Thymus (tissue), 11 donors: ENCODE measurements around the gene DNASE1L1. TPM values are rescaled to one million over a fixed set of nuclear protein-coding genes. Genes with fewer than 3 reads are reported as not detected.
A peak's percentile ranks its signal among the peaks of the same experiment; 100 is the strongest.

Source experiments
- DNase-seq, 9 donors: peaks; one replicate each; pipeline ENCODE4 v3.0.0-alpha.2; 2013; ENCODE audit warnings: low spot score in 9 of 9, low read depth in 6 of 9, missing footprints in 1 of 9
- H3K27ac ChIP-seq, 2 donors: one replicate each; pipeline ENCODE4 v1.5.1; 2013; ENCODE audit warnings: control low read depth in 1 of 2, low read depth in 1 of 2, low read length in 1 of 2, mild to moderate bottlenecking in 1 of 2, moderate library complexity in 1 of 2
- H3K27me3 ChIP-seq, 2 donors: one replicate each; pipeline ENCODE4 v1.5.1; 2013; ENCODE audit warnings: low read length in 1 of 2; ENCODE audit not compliant: control insufficient read depth in 2 of 2, insufficient read depth in 1 of 2
- H3K36me3 ChIP-seq, 2 donors: one replicate each; pipeline ENCODE4 v1.5.1; 2013; ENCODE audit warnings: low read length in 1 of 2, mild to moderate bottlenecking in 1 of 2, moderate library complexity in 1 of 2; ENCODE audit not compliant: control insufficient read depth in 2 of 2, insufficient read depth in 2 of 2
- H3K4me1 ChIP-seq, 2 donors: one replicate each; pipeline ENCODE4 v1.5.1; 2013; ENCODE audit warnings: low read length in 2 of 2; ENCODE audit not compliant: control insufficient read depth in 2 of 2, insufficient read depth in 2 of 2
- H3K4me3 ChIP-seq, 2 donors: one replicate each; pipeline ENCODE4 v1.5.1; 2013; ENCODE audit warnings: low read length in 2 of 2, control low read depth in 1 of 2, mild to moderate bottlenecking in 1 of 2
- H3K9me3 ChIP-seq, 2 donors: one replicate each; pipeline ENCODE4 v1.5.1; 2013; ENCODE audit warnings: low read length in 1 of 2, mild to moderate bottlenecking in 1 of 2; ENCODE audit not compliant: control insufficient read depth in 2 of 2, insufficient read depth in 1 of 2
- WGBS: extraction: QIAGEN DNeasy Blood & Tissue Kit; methylation state at CpG from one replicate; pipeline ENCODE4 v1.1.7; 2013; 5-methylcytosine and 5-hydroxymethylcytosine counted together
- polyA plus RNA-seq: library from polyadenylated mRNA; stranded (reverse); fragments of 200-250 nt; gene quantifications from one replicate; pipeline ENCODE4 v1.2.3, GENCODE V29; 2013
- total RNA-seq: library from RNA; stranded (reverse); fragments of 120-200 nt; gene quantifications from one replicate; pipeline ENCODE4 v1.2.4, GENCODE V29; 2013
- donor health status: healthy.

The DNASE1L1 gene
- total and polyA plus RNA-seq, 2 donors, result 10.1 to 23.0 TPM

DNA sequence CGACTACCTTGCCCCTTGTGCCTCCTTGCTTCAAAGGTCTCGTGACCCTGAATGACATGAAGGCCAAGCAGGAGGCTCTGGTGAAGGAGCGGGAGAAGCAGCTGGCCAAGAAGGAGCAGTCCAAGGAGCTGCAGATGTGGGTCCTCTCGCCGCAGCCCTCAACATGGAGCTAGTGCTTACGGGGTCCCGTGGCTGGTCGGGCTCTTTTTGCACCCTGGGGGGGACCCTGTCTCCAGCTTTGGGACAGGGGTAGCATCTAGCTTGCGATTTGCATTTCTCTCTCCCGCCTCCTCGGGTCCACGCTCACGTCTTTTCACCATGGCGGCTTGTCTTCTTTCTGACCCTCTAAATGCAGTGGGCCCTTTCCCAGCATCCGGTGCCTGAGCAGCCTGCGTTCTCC, 36.7 kb upstream of the DNASE1L1 start:
- peaks cover 25 to 40% of the 10 kb centered on the region in 2 donors for H3K36me3 ChIP-seq
- DNase-seq, result no peak
- WGBS, result 98% methylated on average over 16 of the region's 16 CpGs

DNA sequence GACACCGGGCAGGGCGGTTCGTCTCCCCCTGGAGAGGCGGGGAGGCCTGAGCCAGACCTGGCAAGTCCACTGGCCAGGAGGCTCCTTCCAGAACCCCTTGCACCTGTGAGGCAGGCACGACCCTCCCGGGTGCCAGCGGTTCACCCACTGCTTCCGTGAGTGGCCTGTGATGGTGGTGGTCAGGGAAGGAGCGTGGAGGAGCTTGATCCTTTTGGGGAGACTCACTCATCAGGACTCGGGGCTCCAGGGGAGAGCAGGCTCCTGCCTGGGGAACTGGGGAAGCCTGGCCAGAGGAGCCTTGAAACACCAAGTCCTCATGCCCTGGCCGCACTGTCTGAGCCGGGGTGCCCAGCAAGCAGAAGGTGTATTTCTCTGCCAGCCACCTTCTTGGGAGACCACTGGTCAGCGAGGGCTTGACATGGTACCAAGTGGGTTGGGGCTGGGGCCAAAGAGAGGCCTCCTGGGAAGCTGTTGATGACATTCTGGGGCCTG, 35.7 kb upstream of the DNASE1L1 start:
- Histone ChIP-seq H3K27me3 (no peaks in the 10 kb centered on the region), H3K9me3 (no peaks in the 10 kb centered on the region), H3K4me3 (peak overlapping the region; percentile 36 to 60), H3K36me3 (peaks cover 29 to 41% of the 10 kb centered on the region in 2 donors), H3K27ac (no peak overlapping the region), H3K4me1 (peaks cover 4 to 11% of the 10 kb centered on the region in 2 donors)
- WGBS, result 94% methylated on average over 13 of the region's 13 CpGs
- DNase-seq, result no peak

More for the DNA sequence above, 36.7 kb upstream of the DNASE1L1 start:
- Histone ChIP-seq H3K27ac (no peak overlapping the region), H3K27me3 (no peaks in the 10 kb centered on the region), H3K4me1 (peaks cover 4 to 11% of the 10 kb centered on the region in 2 donors), H3K4me3 (no peak overlapping the region), H3K9me3 (no peaks in the 10 kb centered on the region)

DNA sequence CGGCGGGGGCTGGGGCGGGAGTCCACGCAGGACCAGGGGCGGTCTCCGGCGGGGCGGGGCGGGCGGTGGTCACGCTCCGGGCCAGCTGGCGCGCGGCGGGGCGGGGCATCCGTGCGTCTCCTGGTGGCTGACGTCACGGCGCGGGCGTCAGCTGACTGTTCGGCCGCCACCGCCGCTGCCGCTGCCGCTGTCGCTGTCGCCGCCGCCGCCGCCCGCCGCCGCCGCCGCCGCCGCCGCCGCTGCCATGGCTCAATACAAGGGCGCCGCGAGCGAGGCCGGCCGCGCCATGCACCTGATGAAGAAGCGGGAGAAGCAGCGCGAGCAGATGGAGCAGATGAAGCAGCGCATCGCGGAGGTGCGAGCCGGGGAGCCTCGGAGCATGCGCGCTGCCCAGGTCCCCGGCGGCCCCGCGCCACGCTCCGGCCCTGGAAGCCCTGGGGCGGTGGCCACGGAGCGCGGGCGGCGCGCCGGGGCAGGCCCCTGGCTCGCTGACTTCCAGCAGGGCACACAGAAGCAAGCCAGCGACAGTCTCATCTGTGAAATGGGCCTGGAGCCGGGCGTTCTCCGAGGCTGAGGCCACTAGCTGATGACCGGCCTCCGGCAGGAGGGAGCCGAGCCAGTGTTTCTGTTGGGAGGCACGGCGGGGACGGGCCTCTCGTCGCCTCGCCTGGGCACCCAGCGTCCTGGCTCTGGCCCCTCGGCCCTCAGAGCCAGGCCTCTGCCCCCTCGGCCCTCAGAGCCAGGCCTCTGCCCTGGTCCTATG, 35.1 kb upstream of the DNASE1L1 start, which contains the start of gene FAM50A:
FAM50A (plus strand) TSS at position 150 of the 763 bp plus-strand sequence; CDS start at position 245, 95 bp downstream.
- no peaks in the 10 kb centered on the region for H3K27me3 ChIP-seq
- peaks cover 4 to 11% of the 10 kb centered on the region in 2 donors for H3K4me1 ChIP-seq
- peaks cover 27 to 42% of the 10 kb centered on the region in 2 donors for H3K36me3 ChIP-seq
- WGBS, result 8% methylated on average over 92 of the region's 94 CpGs
- H3K9me3 ChIP-seq, result no peaks in the 10 kb centered on the region
- DNase-seq, result peak in 3 of 9 donors; percentile 41 to 56 (median 51)
- peak within 1 kb of the TSS; percentile 36 to 60 for H3K4me3 ChIP-seq
- H3K27ac ChIP-seq, result peak within 1 kb of the TSS in 1 of 2 donors; percentile 59

DNA sequence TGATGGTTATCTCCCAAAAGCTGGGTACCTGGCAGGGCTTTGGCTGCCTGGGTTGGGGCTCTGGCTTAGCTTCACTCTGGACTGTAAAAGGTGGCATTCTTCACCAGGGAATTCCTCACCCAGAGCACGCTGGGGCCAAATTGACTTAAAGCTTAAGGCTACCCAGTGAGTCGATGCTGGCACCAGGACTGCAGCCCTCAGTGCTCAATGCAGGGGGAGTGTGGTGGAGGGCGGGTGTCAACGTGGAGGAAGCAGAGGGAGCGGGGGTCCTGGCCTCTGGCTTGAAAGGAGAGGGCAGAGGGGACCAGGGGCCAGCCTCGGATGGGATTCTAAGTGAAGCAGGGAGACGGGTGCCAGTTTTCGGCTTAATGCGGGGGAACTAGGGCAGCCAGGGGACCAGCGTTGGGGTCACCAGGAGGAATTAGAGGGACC, 34.4 kb upstream of the DNASE1L1 start:
- Histone ChIP-seq H3K9me3 (peaks cover 0 to 4% of the 10 kb centered on the region in 2 donors), H3K4me1 (peaks cover 6 to 12% of the 10 kb centered on the region in 2 donors), H3K27ac (peak overlapping the region in 1 of 2 donors; percentile 59), H3K27me3 (no peaks in the 10 kb centered on the region), H3K4me3 (peak overlapping the region; percentile 32 to 60), H3K36me3 (peaks cover 23 to 42% of the 10 kb centered on the region in 2 donors)
- DNase-seq, result no peak
- 28% methylated on average over 10 of the region's 10 CpGs for WGBS

DNA sequence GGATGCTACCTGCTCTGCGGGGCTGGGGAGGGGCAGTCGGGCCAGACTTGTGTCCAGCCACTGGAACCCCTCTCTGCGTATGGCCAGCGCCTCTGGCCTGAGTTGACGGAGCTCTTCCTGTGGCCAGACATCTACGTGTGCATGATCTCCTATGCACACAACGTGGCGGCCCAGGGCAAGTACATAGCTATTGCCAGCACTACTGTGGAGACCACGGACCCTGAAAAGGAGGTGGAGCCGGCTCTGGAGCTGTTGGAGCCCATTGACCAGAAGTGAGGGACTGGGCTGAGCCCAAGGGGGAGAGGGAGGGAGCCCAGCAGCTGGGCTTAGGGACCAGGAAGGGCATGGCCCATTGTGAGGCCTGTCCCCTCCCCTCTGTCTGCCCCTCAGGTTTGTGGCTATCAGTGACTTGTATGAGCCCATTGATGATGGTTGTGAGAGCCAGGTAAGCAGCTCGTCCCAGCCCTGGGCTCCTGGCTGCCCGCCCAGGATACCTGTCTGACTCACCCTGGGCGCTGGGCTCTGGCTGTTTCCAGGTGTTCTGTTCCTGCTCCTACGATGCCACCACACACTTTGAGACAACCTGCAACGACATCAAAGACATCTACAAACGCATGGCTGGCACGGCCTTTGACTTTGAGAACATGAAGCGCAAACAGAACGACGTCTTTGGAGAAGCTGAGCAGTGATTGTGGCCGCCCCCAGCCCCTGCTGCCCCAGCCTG, 33.1 kb upstream of the DNASE1L1 start:
- 95% methylated on average over 21 of the region's 21 CpGs for whole genome bisulfite sequencing

DNA sequence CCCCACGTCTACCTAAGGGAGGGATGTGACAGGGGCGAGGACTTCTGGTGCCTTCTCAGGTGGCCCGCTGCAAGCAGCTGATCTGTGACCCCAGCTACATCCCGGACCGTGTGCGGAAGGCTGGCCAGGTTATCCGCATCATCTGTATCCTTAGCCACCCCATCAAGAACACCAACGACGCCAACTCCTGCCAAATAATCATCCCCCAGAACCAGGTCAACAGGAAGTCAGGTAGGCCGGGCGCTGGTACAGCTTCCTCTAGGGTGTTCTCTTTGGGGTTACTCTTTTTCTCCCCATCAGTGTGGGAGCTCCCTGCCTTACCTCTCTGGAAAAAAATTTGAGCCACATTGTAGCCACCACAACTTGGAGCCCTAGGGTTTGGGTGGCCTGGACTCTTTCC, 32.5 kb upstream of the DNASE1L1 start:
- DNase-seq, result no peak
- H3K4me3 ChIP-seq, result no peak overlapping the region
- peaks cover 0 to 6% of the 10 kb centered on the region in 2 donors for H3K9me3 ChIP-seq
- peaks cover 6 to 19% of the 10 kb centered on the region in 2 donors for H3K4me1 ChIP-seq
- WGBS, result 95% methylated on average over 11 of the region's 11 CpGs
- H3K27me3 ChIP-seq, result no peaks in the 10 kb centered on the region
- H3K36me3 ChIP-seq, result peaks cover 23 to 41% of the 10 kb centered on the region in 2 donors
- no peak overlapping the region for H3K27ac ChIP-seq

More for the DNA sequence above, 33.1 kb upstream of the DNASE1L1 start:
- Histone ChIP-seq H3K27me3 (no peaks in the 10 kb centered on the region), H3K36me3 (peaks cover 23 to 41% of the 10 kb centered on the region in 2 donors), H3K4me3 (no peak overlapping the region), H3K9me3 (peaks cover 0 to 6% of the 10 kb centered on the region in 2 donors), H3K27ac (no peak overlapping the region), H3K4me1 (peaks cover 6 to 19% of the 10 kb centered on the region in 2 donors)
- no peak for DNase-seq

DNA sequence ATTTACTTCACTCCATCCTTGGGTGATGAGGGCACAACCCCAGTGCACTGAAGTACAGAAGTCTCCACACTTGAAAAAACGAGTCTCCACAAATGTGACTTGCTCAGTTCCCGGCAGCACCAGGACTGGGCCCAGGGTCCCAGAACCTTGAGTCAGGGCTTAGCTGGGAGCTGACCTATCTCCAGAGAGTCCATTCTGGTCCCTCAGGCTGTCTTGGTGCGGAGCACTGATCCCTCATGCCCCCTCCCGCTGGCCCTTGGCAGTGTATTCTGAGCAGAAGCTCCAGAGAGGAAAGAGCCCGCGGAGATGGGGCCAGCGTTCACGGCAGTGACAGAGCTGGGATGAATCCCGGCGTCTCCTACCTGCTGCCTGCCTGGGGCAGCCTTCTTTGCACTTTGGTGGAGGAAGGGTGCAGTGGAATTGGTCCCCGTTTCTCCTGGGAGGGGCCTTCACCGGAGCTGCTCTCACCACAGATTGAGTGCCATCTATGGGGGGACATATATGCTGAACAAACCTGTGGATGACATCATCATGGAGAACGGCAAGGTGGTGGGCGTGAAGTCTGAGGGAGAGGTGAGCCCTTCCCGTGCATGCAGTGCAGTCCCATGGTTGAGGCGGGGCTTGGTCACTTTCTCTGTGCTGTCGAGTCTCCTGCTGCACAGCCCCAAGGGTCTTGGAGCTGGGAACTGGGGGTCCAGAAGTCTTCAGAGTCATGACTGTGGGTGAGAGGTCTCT, 31.7 kb upstream of the DNASE1L1 start:
- H3K9me3 ChIP-seq, result peaks cover 0 to 6% of the 10 kb centered on the region in 2 donors
- H3K4me3 ChIP-seq, result no peak overlapping the region
- H3K27me3 ChIP-seq, result no peaks in the 10 kb centered on the region
- no peak overlapping the region for H3K27ac ChIP-seq
- peaks cover 6 to 22% of the 10 kb centered on the region in 2 donors for H3K4me1 ChIP-seq
- H3K36me3 ChIP-seq, result peaks cover 26 to 41% of the 10 kb centered on the region in 2 donors
- WGBS, result 98% methylated on average over 17 of the region's 17 CpGs
- DNase-seq, result no peak

DNA sequence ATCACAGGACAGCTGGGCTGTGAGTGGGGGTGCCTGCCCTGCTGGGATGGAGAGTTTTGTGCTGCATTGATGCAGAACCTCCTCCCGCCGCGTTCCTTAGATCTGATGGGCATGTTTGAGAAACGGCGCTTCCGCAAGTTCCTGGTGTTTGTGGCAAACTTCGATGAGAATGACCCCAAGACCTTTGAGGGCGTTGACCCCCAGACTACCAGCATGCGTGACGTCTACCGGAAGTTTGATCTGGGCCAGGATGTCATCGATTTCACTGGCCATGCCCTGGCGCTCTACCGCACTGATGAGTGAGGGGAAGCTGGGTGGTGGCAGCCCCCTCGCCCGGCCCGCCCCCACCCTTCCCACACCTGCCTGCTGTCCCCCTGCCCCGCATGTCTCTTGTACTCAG, 30.8 kb upstream of the DNASE1L1 start:
- Histone ChIP-seq H3K27ac (no peak overlapping the region), H3K36me3 (peaks cover 35 to 45% of the 10 kb centered on the region in 2 donors), H3K27me3 (no peaks in the 10 kb centered on the region), H3K4me3 (no peak overlapping the region), H3K4me1 (peaks cover 6 to 22% of the 10 kb centered on the region in 2 donors), H3K9me3 (peaks cover 0 to 6% of the 10 kb centered on the region in 2 donors)
- DNase-seq, result no peak
- WGBS, result 96% methylated on average over 18 of the region's 18 CpGs
